WTC11 (cell line): ENCODE data around the gene ALG6. TPM values are rescaled to one million over a fixed set of nuclear protein-coding genes. Genes with fewer than 3 reads are reported as not detected.

Experiments
- ATAC-seq: fragments of 200-7000 bp; cut with Tn5 transposase; 2 replicates; pipeline ENCODE4 v1.10.0; 2021; ENCODE audit warnings: mild to moderate bottlenecking, moderate library complexity
- CTCF ChIA-PET: fragments of 300-600 bp; sonication (Branson Sonifier 250); formaldehyde crosslinking; loops from one replicate; lab custom pipeline; 2021; ENCODE audit warnings: antibody characterized with exemption; lab: Charles Lee
- POLR2A ChIA-PET: fragments of 350-600 bp; sonication (Branson Sonifier 250); formaldehyde crosslinking; loops from one replicate; lab custom pipeline; 2021; ENCODE audit warnings: antibody characterized with exemption; lab: Charles Lee
- DNase-seq: peaks from one replicate; pipeline ENCODE4 v3.0.0; 2021; ENCODE audit warnings: low spot score
- H3K27ac Mint-ChIP-seq: 2 replicates; pipeline ENCODE4 v1.8.0; 2021; ENCODE audit warnings: mixed read lengths
- H3K27me3 Mint-ChIP-seq: 2 replicates; pipeline ENCODE4 v1.8.0; 2021; ENCODE audit warnings: low read depth, mild to moderate bottlenecking, moderate library complexity, mixed read lengths
- H3K36me3 Mint-ChIP-seq: 2 replicates; pipeline ENCODE4 v1.8.0; 2021; ENCODE audit warnings: mixed read lengths
- H3K4me1 Mint-ChIP-seq: 2 replicates; pipeline ENCODE4 v1.8.0; 2022; ENCODE audit warnings: mixed read lengths
- H3K4me3 Mint-ChIP-seq: 2 replicates; pipeline ENCODE4 v1.8.0; 2021; ENCODE audit warnings: mild to moderate bottlenecking, moderate library complexity, mixed read lengths
- H3K9me3 Mint-ChIP-seq: 2 replicates; pipeline ENCODE4 v1.8.0; 2021; ENCODE audit warnings: mixed read lengths
- AR ChIP-seq: fragments of 250-450 bp; sonication (Bioruptor Pico); IDR thresholded peaks from 2 replicates; pipeline ENCODE4 v1.9.0; 2021; ENCODE audit warnings: mild to moderate bottlenecking
- ATF1 ChIP-seq: sonication (generic); formaldehyde crosslinking; IDR thresholded peaks from 2 replicates; pipeline ENCODE4 v1.8.1; 2023; ENCODE audit warnings: mild to moderate bottlenecking, moderate library complexity, missing genetic modification reagents
- CTCF ChIP-seq: fragments of 200-600 bp; IDR thresholded peaks from 2 replicates; pipeline ENCODE4 v1.8.0; 2022; ENCODE audit warnings: antibody characterized with exemption
- ELF4 ChIP-seq: sonication (generic); formaldehyde crosslinking; IDR thresholded peaks from 2 replicates; pipeline ENCODE4 v1.8.1; 2022; ENCODE audit warnings: low read depth, mild to moderate bottlenecking, moderate library complexity, missing genetic modification reagents
- EMX1 ChIP-seq: fragments of 250-450 bp; sonication (Bioruptor Pico); IDR thresholded peaks from 2 replicates; pipeline ENCODE4 v1.8.0; 2021; ENCODE audit warnings: mild to moderate bottlenecking
- ETV6 ChIP-seq: sonication (generic); formaldehyde crosslinking; IDR thresholded peaks from 2 replicates; pipeline ENCODE4 v1.8.1; 2022; ENCODE audit warnings: mild to moderate bottlenecking, missing genetic modification reagents
- FOXK1 ChIP-seq: sonication (generic); formaldehyde crosslinking; IDR thresholded peaks from 2 replicates; pipeline ENCODE4 v1.8.0; 2022; ENCODE audit warnings: mild to moderate bottlenecking, moderate library complexity, missing genetic modification reagents
- HMGXB4 ChIP-seq: sonication (generic); formaldehyde crosslinking; IDR thresholded peaks from 2 replicates; pipeline ENCODE4 v1.8.1; 2023; ENCODE audit warnings: mild to moderate bottlenecking, moderate library complexity, missing genetic modification reagents
- JAZF1 ChIP-seq: fragments of 250-450 bp; sonication (Bioruptor Pico); IDR thresholded peaks from 2 replicates; pipeline ENCODE4 v1.9.0; 2021; ENCODE audit warnings: moderate library complexity, mild to moderate bottlenecking, inconsistent platforms
- MYBL2 ChIP-seq: sonication (generic); formaldehyde crosslinking; IDR thresholded peaks from 2 replicates; pipeline ENCODE4 v1.8.1; 2023; ENCODE audit warnings: mild to moderate bottlenecking, moderate library complexity, missing genetic modification reagents
- NFYB ChIP-seq: sonication (generic); formaldehyde crosslinking; conservative IDR thresholded peaks from 2 replicates; pipeline ENCODE4 v1.8.0; 2022; ENCODE audit warnings: low read depth, missing genetic modification reagents
- NR3C1 ChIP-seq: sonication (generic); formaldehyde crosslinking; conservative IDR thresholded peaks from 2 replicates; pipeline ENCODE4 v1.8.1; 2023; ENCODE audit warnings: low read depth, mild to moderate bottlenecking, missing genetic modification reagents
- SMAD4 ChIP-seq: sonication (generic); formaldehyde crosslinking; IDR thresholded peaks from 2 replicates; pipeline ENCODE4 v1.8.0; 2022; ENCODE audit warnings: mild to moderate bottlenecking, missing genetic modification reagents
- SP1 ChIP-seq: sonication (generic); formaldehyde crosslinking; conservative IDR thresholded peaks from 2 replicates; pipeline ENCODE4 v1.8.1; 2022; ENCODE audit warnings: missing genetic modification reagents
- TEAD4 ChIP-seq: sonication (generic); formaldehyde crosslinking; IDR thresholded peaks from 2 replicates; pipeline ENCODE4 v1.8.0; 2022; ENCODE audit warnings: mild to moderate bottlenecking, missing genetic modification reagents
- ZBTB21 ChIP-seq: sonication (generic); formaldehyde crosslinking; IDR thresholded peaks from 2 replicates; pipeline ENCODE4 v1.8.1; 2023; ENCODE audit warnings: mild to moderate bottlenecking, missing genetic modification reagents, borderline replicate concordance
- total RNA-seq: library from RNA; stranded (reverse); gene quantifications from 3 replicates; pipeline ENCODE4 v1.2.3, GENCODE V29; 2021
- TF ChIP-seq, protein P1 (sequence below): fragments of 250-450 bp; sonication (Bioruptor Pico); IDR thresholded peaks from 2 replicates; pipeline ENCODE4 v1.8.0; 2021; ENCODE audit warnings: mild to moderate bottlenecking
- TF ChIP-seq, protein P2 (sequence below): sonication (generic); formaldehyde crosslinking; IDR thresholded peaks from 2 replicates; pipeline ENCODE4 v1.8.1; 2022; ENCODE audit warnings: low read depth, missing genetic modification reagents, borderline replicate concordance
- TF ChIP-seq, protein P3 (sequence below): sonication (generic); formaldehyde crosslinking; IDR thresholded peaks from 2 replicates; pipeline ENCODE4 v1.8.0; 2023; ENCODE audit warnings: missing genetic modification reagents, mild to moderate bottlenecking, borderline replicate concordance
- TF ChIP-seq, protein P4 (sequence below): sonication (generic); formaldehyde crosslinking; IDR thresholded peaks from 2 replicates; pipeline ENCODE4 v1.8.0; 2022; ENCODE audit warnings: mild to moderate bottlenecking, missing genetic modification reagents

The ALG6 gene
- total RNA-seq, 1 experiment from 2014 or later, result 17.6 TPM

GRCh38 chr1:63327417-63328054 is 39.9 kb upstream of the ALG6 start:
- ATAC-seq (peak; percentile 59), DNase-seq (peak; percentile 96)
- ChIA-PET CTCF (interaction anchor here (0.5 to 4.5 kb wide), 26 partner anchors 9 to 421 kb away, joined by 3 to 25 read pairs (median 4); partner anchors contain the start of gene ALG6), POLR2A (interaction anchor here (1.1 to 2.6 kb wide), 3 partner anchors 8 to 196 kb away, joined by 4 to 8 read pairs (median 5); partner anchors contain the start of gene EFCAB7)
- Mint-ChIP-seq H3K27ac (peak overlapping the region; percentile 50; the same call in 1 of the 2 replicates), H3K27me3 (peaks cover 78% of the 10 kb centered on the region), H3K9me3 (no peaks in the 10 kb centered on the region), H3K36me3 (no peaks in the 10 kb centered on the region), H3K4me1 (peaks cover 65% of the 10 kb centered on the region), H3K4me3 (peak overlapping the region; percentile 93)
- TF ChIP-seq, protein P1, sequence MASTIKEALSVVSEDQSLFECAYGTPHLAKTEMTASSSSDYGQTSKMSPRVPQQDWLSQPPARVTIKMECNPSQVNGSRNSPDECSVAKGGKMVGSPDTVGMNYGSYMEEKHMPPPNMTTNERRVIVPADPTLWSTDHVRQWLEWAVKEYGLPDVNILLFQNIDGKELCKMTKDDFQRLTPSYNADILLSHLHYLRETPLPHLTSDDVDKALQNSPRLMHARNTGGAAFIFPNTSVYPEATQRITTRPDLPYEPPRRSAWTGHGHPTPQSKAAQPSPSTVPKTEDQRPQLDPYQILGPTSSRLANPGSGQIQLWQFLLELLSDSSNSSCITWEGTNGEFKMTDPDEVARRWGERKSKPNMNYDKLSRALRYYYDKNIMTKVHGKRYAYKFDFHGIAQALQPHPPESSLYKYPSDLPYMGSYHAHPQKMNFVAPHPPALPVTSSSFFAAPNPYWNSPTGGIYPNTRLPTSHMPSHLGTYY (CRISPR knock-in tag), result no peak
- TF ChIP-seq ATF1, result no peak
- peak; percentile 96 for TF ChIP-seq CTCF
- no peak for TF ChIP-seq NFYB (CRISPR knock-in tag)
- no peak for TF ChIP-seq AR (CRISPR knock-in tag)
- TF ChIP-seq FOXK1 (CRISPR knock-in tag), result no peak; the same call in 1 of the 2 replicates
- no peak for TF ChIP-seq JAZF1
- TF ChIP-seq, protein P2, sequence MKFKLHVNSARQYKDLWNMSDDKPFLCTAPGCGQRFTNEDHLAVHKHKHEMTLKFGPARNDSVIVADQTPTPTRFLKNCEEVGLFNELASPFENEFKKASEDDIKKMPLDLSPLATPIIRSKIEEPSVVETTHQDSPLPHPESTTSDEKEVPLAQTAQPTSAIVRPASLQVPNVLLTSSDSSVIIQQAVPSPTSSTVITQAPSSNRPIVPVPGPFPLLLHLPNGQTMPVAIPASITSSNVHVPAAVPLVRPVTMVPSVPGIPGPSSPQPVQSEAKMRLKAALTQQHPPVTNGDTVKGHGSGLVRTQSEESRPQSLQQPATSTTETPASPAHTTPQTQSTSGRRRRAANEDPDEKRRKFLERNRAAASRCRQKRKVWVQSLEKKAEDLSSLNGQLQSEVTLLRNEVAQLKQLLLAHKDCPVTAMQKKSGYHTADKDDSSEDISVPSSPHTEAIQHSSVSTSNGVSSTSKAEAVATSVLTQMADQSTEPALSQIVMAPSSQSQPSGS (CRISPR knock-in tag), result no peak
- peak; percentile 54; the same call in 1 of the 2 replicates for TF ChIP-seq ZBTB21 (CRISPR knock-in tag)
- no peak for TF ChIP-seq SMAD4 (CRISPR knock-in tag)
- TF ChIP-seq, protein P3, sequence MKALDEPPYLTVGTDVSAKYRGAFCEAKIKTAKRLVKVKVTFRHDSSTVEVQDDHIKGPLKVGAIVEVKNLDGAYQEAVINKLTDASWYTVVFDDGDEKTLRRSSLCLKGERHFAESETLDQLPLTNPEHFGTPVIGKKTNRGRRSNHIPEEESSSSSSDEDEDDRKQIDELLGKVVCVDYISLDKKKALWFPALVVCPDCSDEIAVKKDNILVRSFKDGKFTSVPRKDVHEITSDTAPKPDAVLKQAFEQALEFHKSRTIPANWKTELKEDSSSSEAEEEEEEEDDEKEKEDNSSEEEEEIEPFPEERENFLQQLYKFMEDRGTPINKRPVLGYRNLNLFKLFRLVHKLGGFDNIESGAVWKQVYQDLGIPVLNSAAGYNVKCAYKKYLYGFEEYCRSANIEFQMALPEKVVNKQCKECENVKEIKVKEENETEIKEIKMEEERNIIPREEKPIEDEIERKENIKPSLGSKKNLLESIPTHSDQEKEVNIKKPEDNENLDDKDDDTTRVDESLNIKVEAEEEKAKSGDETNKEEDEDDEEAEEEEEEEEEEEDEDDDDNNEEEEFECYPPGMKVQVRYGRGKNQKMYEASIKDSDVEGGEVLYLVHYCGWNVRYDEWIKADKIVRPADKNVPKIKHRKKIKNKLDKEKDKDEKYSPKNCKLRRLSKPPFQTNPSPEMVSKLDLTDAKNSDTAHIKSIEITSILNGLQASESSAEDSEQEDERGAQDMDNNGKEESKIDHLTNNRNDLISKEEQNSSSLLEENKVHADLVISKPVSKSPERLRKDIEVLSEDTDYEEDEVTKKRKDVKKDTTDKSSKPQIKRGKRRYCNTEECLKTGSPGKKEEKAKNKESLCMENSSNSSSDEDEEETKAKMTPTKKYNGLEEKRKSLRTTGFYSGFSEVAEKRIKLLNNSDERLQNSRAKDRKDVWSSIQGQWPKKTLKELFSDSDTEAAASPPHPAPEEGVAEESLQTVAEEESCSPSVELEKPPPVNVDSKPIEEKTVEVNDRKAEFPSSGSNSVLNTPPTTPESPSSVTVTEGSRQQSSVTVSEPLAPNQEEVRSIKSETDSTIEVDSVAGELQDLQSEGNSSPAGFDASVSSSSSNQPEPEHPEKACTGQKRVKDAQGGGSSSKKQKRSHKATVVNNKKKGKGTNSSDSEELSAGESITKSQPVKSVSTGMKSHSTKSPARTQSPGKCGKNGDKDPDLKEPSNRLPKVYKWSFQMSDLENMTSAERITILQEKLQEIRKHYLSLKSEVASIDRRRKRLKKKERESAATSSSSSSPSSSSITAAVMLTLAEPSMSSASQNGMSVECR (CRISPR knock-in tag), result 0 out of 2 replicates have a peak, but pooled peaks have one; percentile 28
- TF ChIP-seq MYBL2 (CRISPR knock-in tag), result no peak
- 0 out of 2 replicates have a peak, but pooled peaks have one; percentile 51 for TF ChIP-seq NR3C1 (CRISPR knock-in tag)
- peak; percentile 60; the same call in 1 of the 2 replicates for TF ChIP-seq SP1
- TF ChIP-seq TEAD4, result no peak
- peak; percentile 75; the same call in 1 of the 2 replicates for TF ChIP-seq HMGXB4 (CRISPR knock-in tag)
- no peak for TF ChIP-seq ETV6 (CRISPR knock-in tag)
- no peak for TF ChIP-seq ELF4
- no peak for TF ChIP-seq EMX1
- TF ChIP-seq, protein P4, sequence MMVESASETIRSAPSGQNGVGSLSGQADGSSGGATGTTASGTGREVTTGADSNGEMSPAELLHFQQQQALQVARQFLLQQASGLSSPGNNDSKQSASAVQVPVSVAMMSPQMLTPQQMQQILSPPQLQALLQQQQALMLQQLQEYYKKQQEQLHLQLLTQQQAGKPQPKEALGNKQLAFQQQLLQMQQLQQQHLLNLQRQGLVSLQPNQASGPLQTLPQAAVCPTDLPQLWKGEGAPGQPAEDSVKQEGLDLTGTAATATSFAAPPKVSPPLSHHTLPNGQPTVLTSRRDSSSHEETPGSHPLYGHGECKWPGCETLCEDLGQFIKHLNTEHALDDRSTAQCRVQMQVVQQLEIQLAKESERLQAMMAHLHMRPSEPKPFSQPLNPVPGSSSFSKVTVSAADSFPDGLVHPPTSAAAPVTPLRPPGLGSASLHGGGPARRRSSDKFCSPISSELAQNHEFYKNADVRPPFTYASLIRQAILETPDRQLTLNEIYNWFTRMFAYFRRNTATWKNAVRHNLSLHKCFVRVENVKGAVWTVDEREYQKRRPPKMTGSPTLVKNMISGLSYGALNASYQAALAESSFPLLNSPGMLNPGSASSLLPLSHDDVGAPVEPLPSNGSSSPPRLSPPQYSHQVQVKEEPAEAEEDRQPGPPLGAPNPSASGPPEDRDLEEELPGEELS (CRISPR knock-in tag), result no peak
